ENCODE results near the gene BRF1.

BRF1 gene

GRCh38 chr14:105207460-105207901 lies 93.3 kb downstream of the BRF1 start:
- DNase-seq: no peak
- in situ Hi-C loops (cut with HindIII; ENCODE audit: low pct_ligation_motif_present, low pct_unique_long_range_greater_than_20kb, low sequenced_read_pairs): no loop called here

DNA sequence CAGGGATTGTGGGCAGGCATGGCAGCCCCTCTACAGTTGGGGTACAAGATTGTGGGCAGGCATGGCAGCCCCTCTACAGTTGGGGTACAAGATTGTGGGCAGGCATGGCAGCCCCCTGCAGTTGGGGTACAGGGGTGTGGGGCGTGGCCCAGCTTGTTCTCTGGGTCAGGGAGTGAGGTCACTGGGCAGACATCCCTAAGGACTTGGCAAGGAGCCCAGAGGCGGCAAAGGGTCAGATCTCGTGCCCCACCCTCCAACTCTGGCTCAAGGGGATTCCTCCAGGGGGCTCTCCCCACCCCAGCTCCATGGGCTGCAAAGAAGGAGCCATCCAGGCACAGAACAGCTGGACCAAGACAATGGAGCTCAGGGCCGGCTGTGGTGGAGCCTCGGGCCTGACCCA lies 93.9 kb downstream of the BRF1 start:
- in situ Hi-C loops (cut with HindIII; ENCODE audit: low pct_ligation_motif_present, low pct_unique_long_range_greater_than_20kb, low sequenced_read_pairs): no loop called here

DNA sequence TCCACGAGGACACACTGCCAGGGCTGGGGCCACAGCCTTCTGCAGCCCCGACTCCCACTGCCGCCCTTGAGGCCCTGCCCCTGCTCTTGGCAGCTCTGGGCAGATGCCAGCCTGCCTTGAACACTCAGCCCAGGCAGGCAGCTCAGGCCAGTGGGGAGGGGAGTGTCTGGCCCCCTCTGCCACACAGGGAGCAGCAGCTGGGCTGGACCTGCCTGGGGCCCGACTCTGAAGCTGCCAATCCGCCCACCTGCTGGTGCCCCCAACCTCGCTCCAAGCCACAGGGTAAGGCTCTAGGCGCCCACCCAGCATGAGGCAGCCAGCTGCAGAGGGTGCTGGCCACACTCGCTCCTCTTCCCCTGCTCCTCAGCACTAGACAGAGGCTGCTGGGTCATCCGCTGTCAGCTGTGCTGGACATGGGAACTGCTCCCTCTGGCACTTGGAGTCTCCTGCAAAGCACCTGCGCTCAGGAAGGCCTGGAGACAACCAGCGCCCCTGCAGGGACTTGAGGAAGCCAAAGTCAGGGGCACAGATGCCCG lies 95.1 kb downstream of the BRF1 start:
- in situ Hi-C loops (cut with HindIII; ENCODE audit: low pct_ligation_motif_present, low pct_unique_long_range_greater_than_20kb, low sequenced_read_pairs): no loop called here
- DNase-seq: peak; percentile 16

More for the DNA sequence above, 93.9 kb downstream of the BRF1 start:
- DNase-seq: no peak

DNA sequence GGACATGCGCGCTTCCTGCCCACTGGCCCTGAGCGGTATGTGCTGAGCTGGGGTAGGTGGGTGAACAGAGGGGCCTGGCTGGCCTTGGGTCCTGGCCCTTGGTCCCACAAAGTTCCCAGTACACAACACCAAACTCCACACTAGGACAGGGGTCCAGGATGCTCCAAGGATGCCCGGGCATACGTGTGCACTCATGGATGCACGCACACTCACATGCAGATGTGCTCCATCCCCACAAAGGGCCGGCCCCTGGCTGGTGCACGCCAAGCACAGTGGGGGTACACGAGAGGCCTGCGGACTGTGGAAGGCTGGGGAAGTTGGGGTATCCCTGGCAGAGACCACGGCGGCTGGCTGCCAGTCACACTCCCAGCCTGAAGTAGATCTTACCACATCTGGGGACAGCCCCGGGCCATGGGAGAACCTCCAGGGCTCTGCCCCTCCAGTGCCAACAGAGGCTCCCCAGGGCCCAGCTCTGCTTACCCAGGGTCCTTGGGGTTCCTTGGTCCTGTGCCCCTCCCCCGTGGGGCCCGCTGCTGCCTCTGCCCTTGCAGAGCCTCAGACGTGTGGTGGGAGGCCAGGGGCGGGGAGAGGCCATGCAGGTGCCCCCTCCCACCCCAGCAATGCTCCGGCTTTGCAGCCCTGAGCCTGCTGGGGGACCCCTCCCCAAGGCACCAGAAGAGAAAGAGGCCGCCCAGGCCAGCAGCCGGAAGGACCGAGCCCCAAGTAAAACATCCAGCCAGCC lies 95.7 kb downstream of the BRF1 start:
- no peak for DNase-seq
- in situ Hi-C loops (cut with HindIII; ENCODE audit: low pct_ligation_motif_present, low pct_unique_long_range_greater_than_20kb, low sequenced_read_pairs): no loop called here

GRCh38 chr14:105204206-105204930 lies 96.4 kb downstream of the BRF1 start:
- DNase-seq: peak; percentile 65
- in situ Hi-C loops (cut with HindIII; ENCODE audit: low pct_ligation_motif_present, low pct_unique_long_range_greater_than_20kb, low sequenced_read_pairs): no loop called here

- in situ Hi-C loops (cut with HindIII; ENCODE audit: low pct_ligation_motif_present, low pct_unique_long_range_greater_than_20kb, low sequenced_read_pairs): no loop called here
- no peak for DNase-seq
Measured at GRCh38 chr14:105203701-105204100, 97.1 kb downstream of the BRF1 start.

GRCh38 chr14:105203057-105203531 lies 97.7 kb downstream of the BRF1 start:
- DNase-seq: peak; percentile 60
- in situ Hi-C loops (cut with HindIII; ENCODE audit: low pct_ligation_motif_present, low pct_unique_long_range_greater_than_20kb, low sequenced_read_pairs): no loop called here

DNA sequence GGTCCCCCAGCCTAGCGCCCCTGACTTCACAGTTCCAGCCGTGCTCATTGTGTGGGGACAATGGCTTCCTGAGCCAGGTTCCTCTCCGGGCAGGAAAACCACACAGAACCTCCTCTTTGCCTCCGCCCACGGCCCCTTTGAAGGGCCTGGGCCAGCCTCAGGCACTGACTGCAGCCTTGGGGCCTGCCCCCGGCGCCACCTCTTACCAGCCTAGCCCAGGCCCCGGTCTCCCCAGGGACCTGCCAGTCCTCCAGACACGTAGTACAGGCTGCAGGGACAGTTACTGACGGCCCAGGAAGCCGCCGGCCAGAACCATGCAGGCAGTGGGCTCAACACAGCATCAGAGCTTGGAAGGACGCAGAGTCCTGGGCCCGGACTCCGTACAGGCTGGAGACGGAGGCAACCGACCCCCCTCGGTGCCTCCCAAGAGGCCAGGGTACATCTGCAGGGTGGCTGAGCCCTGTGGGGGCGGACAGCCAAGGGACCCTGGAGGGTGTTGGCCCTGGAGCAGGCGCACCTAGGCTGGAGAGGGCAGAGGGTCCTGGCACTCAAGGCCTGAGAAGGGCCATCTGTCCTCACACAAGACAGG lies 98.8 kb downstream of the BRF1 start:
- in situ Hi-C loops (cut with HindIII; ENCODE audit: low pct_ligation_motif_present, low pct_unique_long_range_greater_than_20kb, low sequenced_read_pairs): no loop called here
- no peak for DNase-seq

DNA sequence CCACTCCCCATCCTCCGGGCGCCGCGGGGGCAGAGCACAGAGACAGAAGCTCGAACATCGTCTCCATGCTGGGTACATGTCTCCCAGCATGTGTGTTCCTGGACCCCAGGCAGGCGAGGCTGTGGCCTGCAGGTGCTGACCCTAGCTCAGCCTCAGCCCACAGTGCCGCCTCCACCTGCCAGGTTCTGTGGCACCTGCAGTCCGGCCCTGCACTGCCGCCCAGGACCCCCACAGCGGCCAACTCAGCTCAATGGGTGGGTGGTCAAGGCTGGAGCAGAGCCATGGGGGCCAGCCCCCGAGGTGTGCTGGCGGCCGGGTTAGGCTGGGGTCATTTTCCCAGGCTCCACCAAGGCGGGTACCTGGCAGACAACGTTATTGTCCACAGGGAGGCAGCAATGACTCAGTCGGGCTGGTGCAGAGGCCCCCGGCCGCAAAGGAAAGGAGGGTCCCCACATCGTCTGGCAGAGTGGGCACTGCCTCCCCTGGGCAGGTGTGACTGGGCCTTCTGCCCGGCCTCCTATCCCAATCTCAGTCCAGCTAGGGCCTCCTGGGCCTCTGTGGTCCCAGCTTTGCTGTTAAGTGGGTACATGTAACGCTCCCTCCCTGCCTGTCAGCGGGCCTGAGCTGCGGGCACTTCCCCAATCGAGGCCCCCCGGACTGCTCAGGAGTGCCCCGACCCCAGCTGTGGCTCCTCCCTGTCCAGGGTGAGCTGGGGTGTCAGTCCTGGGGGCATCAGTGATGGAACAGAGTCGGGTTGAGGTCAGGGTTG lies 99.5 kb downstream of the BRF1 start:
- DNase-seq: no peak
- in situ Hi-C loops (cut with HindIII; ENCODE audit: low pct_ligation_motif_present, low pct_unique_long_range_greater_than_20kb, low sequenced_read_pairs): no loop called here

DNA sequence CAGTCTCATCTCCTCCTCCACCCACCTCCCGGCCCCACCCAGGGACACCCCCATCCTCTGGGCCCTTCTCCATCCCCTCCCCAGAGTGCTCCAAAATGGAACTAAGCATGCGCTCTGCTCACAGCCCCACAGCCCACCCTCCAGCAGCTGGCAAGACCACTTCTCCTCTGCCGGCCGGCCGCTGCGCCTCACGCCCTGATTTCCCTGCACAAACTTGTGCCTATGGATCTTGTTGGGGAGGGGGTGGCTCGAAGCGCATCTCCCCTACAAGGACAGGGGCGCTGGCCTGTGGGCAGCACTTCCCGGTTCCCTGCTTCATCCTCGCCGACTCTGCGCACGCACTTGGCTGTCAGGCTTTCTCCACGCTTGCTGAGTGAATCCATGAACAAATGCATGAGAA lies 100.2 kb downstream of the BRF1 start:
- in situ Hi-C loops (cut with HindIII; ENCODE audit: low pct_ligation_motif_present, low pct_unique_long_range_greater_than_20kb, low sequenced_read_pairs): no loop called here

GRCh38 chr14:105200074-105200473 lies 100.7 kb downstream of the BRF1 start:
- no peak for DNase-seq
- in situ Hi-C loops (cut with HindIII; ENCODE audit: low pct_ligation_motif_present, low pct_unique_long_range_greater_than_20kb, low sequenced_read_pairs): no loop called here

More for the DNA sequence above, 100.2 kb downstream of the BRF1 start:
- DNase-seq: no peak

- DNase-seq: peak; percentile 11
- in situ Hi-C loops (cut with HindIII; ENCODE audit: low pct_ligation_motif_present, low pct_unique_long_range_greater_than_20kb, low sequenced_read_pairs): no loop called here
Measured at GRCh38 chr14:105199093-105199492, 101.7 kb downstream of the BRF1 start.

DNA sequence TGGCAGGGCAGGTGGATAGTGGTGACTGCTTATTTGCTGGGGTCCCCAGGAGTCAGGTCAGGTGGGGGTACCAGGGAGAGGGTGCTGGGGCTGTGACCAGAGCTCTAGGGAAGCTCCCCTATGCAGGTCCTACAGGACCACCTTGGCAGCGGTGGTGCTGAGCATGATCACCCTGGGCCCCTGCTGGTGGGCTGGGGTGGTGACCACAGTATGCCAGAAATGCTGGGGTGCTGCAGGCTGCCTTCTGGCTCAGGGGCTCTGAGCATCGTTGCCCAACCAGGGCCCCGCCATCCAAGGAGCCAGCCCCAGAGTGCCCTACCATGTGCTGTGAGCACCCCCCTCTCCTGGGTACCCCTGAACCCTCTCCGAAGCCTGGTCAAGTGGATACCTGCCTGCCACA lies 102.2 kb downstream of the BRF1 start:
- no peak for DNase-seq
- in situ Hi-C loops (cut with HindIII; ENCODE audit: low pct_ligation_motif_present, low pct_unique_long_range_greater_than_20kb, low sequenced_read_pairs): no loop called here

GRCh38 chr14:105197211-105197641 lies 103.6 kb downstream of the BRF1 start:
- in situ Hi-C loops (cut with HindIII; ENCODE audit: low pct_ligation_motif_present, low pct_unique_long_range_greater_than_20kb, low sequenced_read_pairs): no loop called here
- DNase-seq: no peak

DNA sequence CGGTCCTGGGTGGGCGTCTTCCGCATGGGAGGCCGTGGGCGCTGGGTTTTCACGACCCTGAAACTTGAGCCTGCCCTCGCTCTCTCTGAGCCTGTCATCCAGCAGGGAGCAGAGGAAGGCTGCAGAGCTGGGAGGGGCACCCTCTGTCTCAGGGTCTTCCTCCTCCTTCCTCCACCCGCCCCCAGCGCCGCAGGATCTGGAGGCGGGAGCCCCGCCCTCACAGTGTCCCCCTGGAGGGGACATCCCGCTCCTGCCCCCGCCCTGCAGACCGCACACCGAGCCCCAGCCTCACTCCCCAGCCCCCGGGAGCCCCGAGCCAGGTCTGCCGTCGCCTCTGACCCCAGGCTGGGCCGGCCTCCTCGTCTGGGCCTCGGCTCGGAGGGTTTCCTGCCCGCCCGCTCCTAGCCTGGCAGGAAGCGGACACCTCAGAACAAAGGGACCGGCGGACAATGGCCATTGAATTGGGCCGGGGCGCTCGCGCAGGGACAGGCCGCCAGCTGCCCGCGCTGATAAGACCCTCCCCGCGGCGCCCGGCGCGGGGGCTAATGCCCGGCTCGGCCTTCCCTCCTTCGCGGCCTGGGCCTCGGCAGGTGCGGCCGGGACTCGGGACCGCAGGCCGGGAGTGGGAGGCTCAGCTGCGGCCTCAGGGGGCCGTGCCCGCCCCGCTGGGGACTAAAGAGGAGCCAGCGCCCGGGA lies 104.4 kb downstream of the BRF1 start:
- DNase-seq: no peak
- in situ Hi-C loops (cut with HindIII; ENCODE audit: low pct_ligation_motif_present, low pct_unique_long_range_greater_than_20kb, low sequenced_read_pairs): no loop called here

DNA sequence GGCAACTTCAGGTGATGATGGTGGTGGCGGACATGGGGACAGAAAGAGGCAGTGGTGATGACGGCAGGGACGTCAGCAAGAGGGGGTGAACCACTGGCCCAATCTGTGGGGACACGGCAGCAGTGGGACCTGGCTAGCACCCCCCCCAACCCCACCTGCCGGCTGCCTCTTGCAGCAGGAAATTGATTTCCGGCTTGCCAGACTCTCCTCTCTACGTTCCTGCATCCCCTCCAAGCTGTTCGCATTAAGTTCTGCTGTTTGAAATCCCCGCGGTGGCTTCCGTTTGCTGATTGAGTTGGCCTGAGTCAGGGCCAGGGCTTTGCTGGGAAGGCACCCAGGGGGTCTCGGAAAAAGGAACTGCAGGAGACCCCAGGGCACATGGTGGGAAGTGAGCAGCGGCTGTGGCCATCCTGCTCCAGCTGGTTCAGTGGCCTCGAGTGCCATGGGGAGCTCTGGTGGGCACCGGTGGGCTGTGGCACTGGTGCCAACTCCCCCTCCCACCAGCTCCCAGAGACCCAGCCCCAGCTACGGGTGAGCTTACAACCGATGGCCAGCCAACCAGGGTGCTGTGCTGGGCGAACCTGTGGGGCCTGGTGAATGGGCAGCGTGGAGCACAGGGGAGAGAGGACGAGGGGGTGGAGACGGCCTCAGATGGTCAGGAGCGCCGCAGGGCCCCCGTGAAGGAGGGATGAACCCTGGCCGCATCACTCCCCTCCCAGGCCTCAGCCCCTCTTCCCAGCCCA lies 105.1 kb downstream of the BRF1 start:
- in situ Hi-C loops (cut with HindIII; ENCODE audit: low pct_ligation_motif_present, low pct_unique_long_range_greater_than_20kb, low sequenced_read_pairs): no loop called here
- no peak for DNase-seq

- in situ Hi-C loops (cut with HindIII; ENCODE audit: low pct_ligation_motif_present, low pct_unique_long_range_greater_than_20kb, low sequenced_read_pairs): no loop called here
- no peak for DNase-seq
Measured at GRCh38 chr14:105195051-105195450, 105.8 kb downstream of the BRF1 start.
